GM18526 (cell line): ENCODE data around the gene TGIF2LX.
"Not testable (repeated sequence)": the region's sequence is repeated elsewhere in the genome, so short reads cannot be mapped to it uniquely, and the experiment has no call there.

Experiments
- POLR2A ChIP-seq: IDR thresholded peaks from 3 replicates; pipeline ENCODE4 v1.6.1; 2011; ENCODE audit not compliant: insufficient read length; ENCODE audit errors: extremely low read depth

Gene TGIF2LX

GRCh38 chrX:89921665-89922064 is at the start of gene TGIF2LX:
TGIF2LX (plus strand) TSS chrX:89921908; CDS start chrX:89922086, 178 bp downstream.
- TF ChIP-seq POLR2A, result not testable (repeated sequence)
